Ishikawa (cell line): ENCODE results near the gene GBP5.

Experiments
- CEBPB ChIP-seq: IDR thresholded peaks from 2 replicates; pipeline ENCODE4 v1.6.1; 2012
- CREB1 ChIP-seq: IDR thresholded peaks from 2 replicates; pipeline ENCODE4 v1.6.1; 2012; ENCODE audit warnings: low read depth
- EGR1 ChIP-seq: IDR thresholded peaks from 2 replicates; pipeline ENCODE4 v1.6.1; 2012
- EP300 ChIP-seq: IDR thresholded peaks from 2 replicates; pipeline ENCODE4 v1.6.1; 2012; ENCODE audit warnings: borderline replicate concordance
- FOXM1 ChIP-seq: IDR thresholded peaks from 2 replicates; pipeline ENCODE4 v1.6.1; 2012; ENCODE audit warnings: low read depth, borderline replicate concordance
- NFIC ChIP-seq: IDR thresholded peaks from 2 replicates; pipeline ENCODE4 v1.6.1; 2012
- RAD21 ChIP-seq: IDR thresholded peaks from 2 replicates; pipeline ENCODE4 v1.6.1; 2012; ENCODE audit warnings: low read depth
- TAF1 ChIP-seq: IDR thresholded peaks from 2 replicates; pipeline ENCODE4 v1.6.1; 2012; ENCODE audit warnings: low read depth, mild to moderate bottlenecking
- TCF12 ChIP-seq: IDR thresholded peaks from 2 replicates; pipeline ENCODE4 v1.6.1; 2012; ENCODE audit warnings: low read depth
- TEAD4 ChIP-seq: IDR thresholded peaks from 2 replicates; pipeline ENCODE4 v1.6.1; 2012
- YY1 ChIP-seq: IDR thresholded peaks from 2 replicates; pipeline ENCODE4 v1.6.1; 2012; ENCODE audit warnings: low read depth
- ZBTB7A ChIP-seq: IDR thresholded peaks from 2 replicates; pipeline ENCODE4 v1.6.1; 2012; ENCODE audit warnings: low read depth
- TF ChIP-seq, protein P1 (sequence below): IDR thresholded peaks from 2 replicates; pipeline ENCODE4 v1.6.1; 2012
- TF ChIP-seq, protein P2 (sequence below): IDR thresholded peaks from 2 replicates; pipeline ENCODE4 v1.6.1; 2012
- TF ChIP-seq, protein P3 (sequence below): IDR thresholded peaks from 2 replicates; pipeline ENCODE4 v1.6.1; 2012; ENCODE audit warnings: low read depth, mild to moderate bottlenecking

The GBP5 gene

DNA sequence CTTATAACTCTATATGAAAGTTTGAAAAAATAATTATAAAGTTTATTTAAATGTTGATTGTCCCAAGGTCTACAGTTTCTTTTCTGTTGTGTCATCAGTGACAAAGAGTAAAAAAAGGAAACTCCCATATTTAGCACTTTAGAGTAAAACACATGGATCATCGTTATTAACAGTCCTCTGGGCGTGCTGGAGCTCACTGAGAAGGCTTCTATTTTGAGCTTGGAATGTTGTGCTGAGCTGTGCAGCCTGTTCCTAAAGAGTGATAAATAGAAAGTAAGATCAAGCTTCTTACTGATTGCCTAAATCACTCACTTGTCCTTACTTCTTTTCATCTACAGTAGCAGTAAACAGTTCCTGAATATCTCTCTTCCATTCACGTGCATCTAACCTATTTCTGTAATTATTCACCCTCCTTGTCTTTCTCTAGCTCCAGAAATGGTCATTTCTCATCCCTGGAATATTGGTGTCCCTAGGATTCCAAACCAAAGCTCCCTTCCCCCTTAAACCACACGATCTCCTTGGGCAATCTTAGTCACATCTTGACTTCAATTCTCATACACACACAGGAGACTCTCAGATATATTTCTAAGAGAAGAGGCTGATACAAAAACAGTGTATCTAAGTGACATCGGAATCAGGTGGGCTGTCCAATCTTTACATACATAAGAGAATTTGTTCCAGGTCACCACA lies 11.9 kb downstream of the GBP5 start:
- no peak for TF ChIP-seq TCF12
- TF ChIP-seq CEBPB = no peak
- no peak for TF ChIP-seq TEAD4
- TF ChIP-seq ZBTB7A = no peak
- no peak for TF ChIP-seq TAF1
- no peak for TF ChIP-seq NFIC
- TF ChIP-seq, protein P1, sequence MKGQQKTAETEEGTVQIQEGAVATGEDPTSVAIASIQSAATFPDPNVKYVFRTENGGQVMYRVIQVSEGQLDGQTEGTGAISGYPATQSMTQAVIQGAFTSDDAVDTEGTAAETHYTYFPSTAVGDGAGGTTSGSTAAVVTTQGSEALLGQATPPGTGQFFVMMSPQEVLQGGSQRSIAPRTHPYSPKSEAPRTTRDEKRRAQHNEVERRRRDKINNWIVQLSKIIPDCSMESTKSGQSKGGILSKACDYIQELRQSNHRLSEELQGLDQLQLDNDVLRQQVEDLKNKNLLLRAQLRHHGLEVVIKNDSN = no peak
- no peak for TF ChIP-seq FOXM1
- no peak for TF ChIP-seq RAD21
- TF ChIP-seq, protein P2, sequence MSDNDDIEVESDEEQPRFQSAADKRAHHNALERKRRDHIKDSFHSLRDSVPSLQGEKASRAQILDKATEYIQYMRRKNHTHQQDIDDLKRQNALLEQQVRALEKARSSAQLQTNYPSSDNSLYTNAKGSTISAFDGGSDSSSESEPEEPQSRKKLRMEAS = no peak

DNA sequence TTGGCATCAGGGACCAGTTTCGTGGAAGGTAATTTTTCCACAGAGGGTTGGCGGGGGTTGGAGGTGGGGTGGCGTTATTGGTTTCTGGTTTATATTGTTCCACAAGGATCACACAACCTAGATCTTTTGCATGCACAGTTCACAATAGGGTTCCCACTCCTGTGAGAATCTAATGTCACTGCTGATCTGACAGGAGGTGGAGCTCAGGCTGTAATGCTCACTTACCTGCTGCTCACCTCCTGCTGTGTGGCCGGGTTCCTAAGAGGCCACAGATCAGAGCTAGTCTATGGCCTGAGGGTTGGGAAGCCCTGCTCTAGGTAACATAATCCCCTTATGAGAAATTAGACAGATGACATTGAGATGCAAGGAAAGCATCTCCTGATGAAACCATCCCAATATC lies 12.6 kb downstream of the GBP5 start:
- TF ChIP-seq TAF1 (no peak), FOXM1 (no peak; the same call in 1 of the 2 replicates), CEBPB (peak; percentile 36; the same call in 1 of the 2 replicates), EP300 (peak; percentile 86), TEAD4 (peak; percentile 66), ZBTB7A (no peak), TCF12 (peak; percentile 79), YY1 (no peak), CREB1 (no peak), NFIC (peak; percentile 71), RAD21 (peak; percentile 21; the same call in 1 of the 2 replicates)
- TF ChIP-seq, protein P3, sequence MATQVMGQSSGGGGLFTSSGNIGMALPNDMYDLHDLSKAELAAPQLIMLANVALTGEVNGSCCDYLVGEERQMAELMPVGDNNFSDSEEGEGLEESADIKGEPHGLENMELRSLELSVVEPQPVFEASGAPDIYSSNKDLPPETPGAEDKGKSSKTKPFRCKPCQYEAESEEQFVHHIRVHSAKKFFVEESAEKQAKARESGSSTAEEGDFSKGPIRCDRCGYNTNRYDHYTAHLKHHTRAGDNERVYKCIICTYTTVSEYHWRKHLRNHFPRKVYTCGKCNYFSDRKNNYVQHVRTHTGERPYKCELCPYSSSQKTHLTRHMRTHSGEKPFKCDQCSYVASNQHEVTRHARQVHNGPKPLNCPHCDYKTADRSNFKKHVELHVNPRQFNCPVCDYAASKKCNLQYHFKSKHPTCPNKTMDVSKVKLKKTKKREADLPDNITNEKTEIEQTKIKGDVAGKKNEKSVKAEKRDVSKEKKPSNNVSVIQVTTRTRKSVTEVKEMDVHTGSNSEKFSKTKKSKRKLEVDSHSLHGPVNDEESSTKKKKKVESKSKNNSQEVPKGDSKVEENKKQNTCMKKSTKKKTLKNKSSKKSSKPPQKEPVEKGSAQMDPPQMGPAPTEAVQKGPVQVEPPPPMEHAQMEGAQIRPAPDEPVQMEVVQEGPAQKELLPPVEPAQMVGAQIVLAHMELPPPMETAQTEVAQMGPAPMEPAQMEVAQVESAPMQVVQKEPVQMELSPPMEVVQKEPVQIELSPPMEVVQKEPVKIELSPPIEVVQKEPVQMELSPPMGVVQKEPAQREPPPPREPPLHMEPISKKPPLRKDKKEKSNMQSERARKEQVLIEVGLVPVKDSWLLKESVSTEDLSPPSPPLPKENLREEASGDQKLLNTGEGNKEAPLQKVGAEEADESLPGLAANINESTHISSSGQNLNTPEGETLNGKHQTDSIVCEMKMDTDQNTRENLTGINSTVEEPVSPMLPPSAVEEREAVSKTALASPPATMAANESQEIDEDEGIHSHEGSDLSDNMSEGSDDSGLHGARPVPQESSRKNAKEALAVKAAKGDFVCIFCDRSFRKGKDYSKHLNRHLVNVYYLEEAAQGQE = no peak
- TF ChIP-seq, protein P2 = no peak
- TF ChIP-seq, protein P1 = no peak

DNA sequence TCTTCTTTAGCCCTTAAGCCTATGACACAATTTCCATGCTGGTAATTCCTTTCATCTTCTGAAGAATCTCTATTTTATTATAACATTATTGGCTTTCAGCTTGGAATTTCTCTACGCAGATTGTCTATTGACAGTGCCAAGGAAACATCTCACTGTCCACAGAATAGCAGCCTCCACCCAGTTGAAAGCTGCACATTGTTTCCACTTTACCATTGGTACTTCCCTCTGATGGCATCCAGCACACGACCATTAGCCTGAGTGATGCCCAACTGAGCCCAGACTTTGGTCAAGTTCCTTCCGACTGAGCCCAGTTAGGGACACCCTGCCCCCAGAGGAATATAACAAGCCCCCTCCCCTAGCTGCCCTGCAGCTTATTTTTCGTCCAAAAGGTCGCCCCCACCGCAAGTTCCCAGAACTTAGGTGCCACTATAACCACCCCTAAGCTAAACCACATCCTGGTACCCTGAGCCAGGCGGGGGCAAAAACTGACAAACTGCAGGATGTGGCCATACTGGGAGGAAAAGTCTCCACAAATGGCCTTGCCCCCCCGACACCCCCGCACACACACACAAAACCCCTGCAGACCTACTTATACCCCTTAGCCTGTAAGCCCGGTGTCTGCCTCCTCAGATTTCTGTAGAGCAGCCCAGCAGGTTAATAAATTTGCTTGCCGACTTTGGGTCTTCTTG lies 13.2 kb downstream of the GBP5 start:
- TF ChIP-seq, protein P1 = no peak
- TF ChIP-seq NFIC = no peak
- no peak for TF ChIP-seq FOXM1
- no peak for TF ChIP-seq EP300
- no peak for TF ChIP-seq CREB1
- TF ChIP-seq, protein P2 = no peak
- TF ChIP-seq TEAD4 = no peak
- TF ChIP-seq ZBTB7A = no peak
- TF ChIP-seq, protein P3 = no peak
- TF ChIP-seq CEBPB = no peak
- TF ChIP-seq TCF12 = no peak
- no peak for TF ChIP-seq TAF1
- TF ChIP-seq YY1 = no peak
- no peak for TF ChIP-seq EGR1
- TF ChIP-seq RAD21 = no peak

DNA sequence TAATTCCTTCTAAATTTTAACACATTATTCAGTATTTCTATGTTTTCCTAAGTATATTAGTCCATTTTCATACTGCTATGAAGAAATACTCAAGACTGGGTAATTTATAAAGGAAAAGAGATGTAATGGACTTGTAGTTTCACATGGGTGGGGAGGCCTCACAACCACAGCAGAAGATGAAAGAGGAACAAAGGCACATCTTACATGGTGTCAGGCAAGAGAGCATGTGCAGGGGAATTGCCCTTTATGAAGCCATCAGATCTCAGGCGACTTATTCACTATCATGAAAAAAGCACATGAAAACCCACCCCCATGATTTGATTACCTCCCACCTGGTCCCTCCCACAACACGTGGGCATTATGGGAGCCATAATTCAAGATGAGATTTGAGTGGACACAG lies 15.6 kb downstream of the GBP5 start:
- TF ChIP-seq ZBTB7A (no peak), YY1 (no peak), TAF1 (no peak), FOXM1 (no peak), EGR1 (no peak), NFIC (no peak), TEAD4 (no peak), CEBPB (no peak), CREB1 (no peak), EP300 (no peak), TCF12 (no peak), RAD21 (no peak)
- TF ChIP-seq, protein P2 = no peak
- TF ChIP-seq, protein P1 = no peak
- TF ChIP-seq, protein P3 = no peak
